Right ventricle myocardium superior (tissue), 1 donor: ENCODE measurements around the gene MLH3. TPM values are rescaled to one million over a fixed set of nuclear protein-coding genes. Genes with fewer than 3 reads are reported as not detected.
"Not testable (repeated sequence)": the region's sequence is repeated elsewhere in the genome, so short reads cannot be mapped to it uniquely, and the experiment has no call there.

Experiments used
- ATAC-seq: fragments of 200-7000 bp; cut with Tn5 transposase; one replicate; pipeline ENCODE4 v1.9.1; 2020; ENCODE audit warnings: mild to moderate bottlenecking; ENCODE audit not compliant: poor library complexity
- DNase-seq: peaks from one replicate; pipeline ENCODE4 v3.0.0-alpha.2; 2020
- intact Hi-C: fragments of 100-400 bp; cut with DNase I; formaldehyde crosslinking; loops from one replicate; pipeline ENCODE4 v1.11.2; 2022
- total RNA-seq: library from RNA; stranded (reverse); fragmentation: NEBNext Ultra II Directional; extraction: Animal tissue kit (Norgen Biotek cat#: 25700); gene quantifications from one replicate; pipeline ENCODE4 v1.2.1, GENCODE V29; 2021
- donor health status: DM: no; HTN: yes; CAD: no; lungs with severe emphysema.

Gene MLH3
- total RNA-seq, 1 donor from 2014 or later = 21.8 TPM

DNA sequence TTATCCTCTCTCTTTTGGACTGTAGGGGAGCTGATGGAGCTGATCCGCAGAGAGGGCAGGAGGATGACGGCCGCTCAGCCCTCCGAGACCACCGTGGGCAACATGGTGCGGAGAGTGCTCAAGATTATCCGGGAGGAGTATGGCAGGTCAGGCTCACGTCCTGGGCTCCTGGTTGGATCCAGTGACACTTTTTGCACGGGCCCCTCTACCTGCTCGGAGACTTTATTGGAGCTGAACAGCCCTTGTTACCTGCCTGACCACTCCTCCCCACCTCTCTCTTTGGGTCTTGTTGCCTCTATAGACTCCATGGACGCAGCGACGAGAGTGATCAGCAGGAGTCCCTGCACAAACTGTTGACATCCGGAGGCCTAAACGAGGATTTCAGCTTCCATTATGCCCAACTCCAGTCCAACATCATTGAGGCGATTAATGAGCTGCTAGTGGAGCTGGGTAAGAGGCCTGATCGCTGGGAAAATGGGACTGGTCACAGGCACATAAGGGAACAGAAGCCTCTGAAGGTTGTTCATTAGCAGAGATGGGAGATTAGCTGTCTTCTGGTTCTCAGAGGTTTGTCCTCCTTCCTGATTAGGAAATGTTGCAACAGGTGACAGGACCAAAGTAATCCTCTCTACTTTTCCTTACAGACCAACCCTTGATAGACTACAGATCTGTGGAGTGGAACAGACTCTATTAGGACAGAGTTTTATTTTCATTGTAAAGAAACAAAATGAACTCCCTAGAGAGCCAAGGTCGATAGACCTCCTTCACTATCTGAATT is 47.8 kb downstream of the MLH3 start:
- DNase-seq (no peak), ATAC-seq (no peak)
- intact Hi-C loops = loop anchor here (5.0 kb wide), 1 partner anchor 56 kb away; no protein-coding TSS in a partner anchor

DNA sequence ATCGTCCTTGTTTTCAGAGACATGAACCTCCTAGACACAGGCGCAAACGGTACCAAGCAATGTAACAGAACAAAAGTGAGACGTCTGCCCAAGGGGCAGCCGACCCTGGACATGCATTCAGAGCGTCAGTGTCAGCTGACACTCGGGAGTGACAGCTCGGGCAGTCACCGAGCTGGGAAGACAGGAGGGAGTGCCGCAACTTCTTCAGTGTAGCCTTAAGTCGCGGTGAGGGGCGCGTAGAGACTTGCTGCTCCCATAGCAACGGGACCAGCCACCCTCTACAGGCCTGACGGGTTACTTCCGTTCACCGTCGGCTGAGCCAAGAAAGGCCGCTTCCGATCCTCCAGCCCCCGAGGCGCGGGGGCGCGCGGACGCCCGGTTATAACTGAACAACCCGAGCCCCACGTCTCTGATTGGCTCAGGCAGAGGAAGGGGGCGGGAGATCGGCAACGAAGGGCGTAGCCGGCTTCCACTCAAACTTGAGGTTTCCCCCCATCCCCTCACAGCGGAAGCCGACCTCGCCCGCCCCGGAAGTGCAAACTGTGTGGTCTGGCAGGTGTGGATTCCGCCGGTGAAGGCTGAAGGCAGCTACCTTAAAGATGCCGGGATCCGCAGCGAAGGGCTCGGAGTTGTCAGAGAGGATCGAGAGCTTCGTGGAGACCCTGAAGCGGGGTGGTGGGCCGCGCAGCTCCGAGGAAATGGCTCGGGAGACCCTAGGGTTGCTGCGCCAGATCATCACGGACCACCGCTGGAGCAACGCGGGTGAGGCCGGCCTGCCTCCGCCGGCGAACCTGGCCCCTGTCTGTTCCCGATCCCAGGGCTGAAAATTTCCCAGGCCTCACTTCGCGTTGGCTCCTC is 48.6 kb downstream of the MLH3 start, which contains the start of gene EIF2B2:
Gene EIF2B2 (plus strand): TSS at position 530 of the 858 bp plus-strand sequence. CDS start 70 bp downstream, at position 600.
- DNase-seq (peak; percentile 99), ATAC-seq (peak; percentile 100)
- intact Hi-C loops = loop anchor here (5.0 kb wide), 1 partner anchor 55 kb away; no protein-coding TSS in a partner anchor

DNA sequence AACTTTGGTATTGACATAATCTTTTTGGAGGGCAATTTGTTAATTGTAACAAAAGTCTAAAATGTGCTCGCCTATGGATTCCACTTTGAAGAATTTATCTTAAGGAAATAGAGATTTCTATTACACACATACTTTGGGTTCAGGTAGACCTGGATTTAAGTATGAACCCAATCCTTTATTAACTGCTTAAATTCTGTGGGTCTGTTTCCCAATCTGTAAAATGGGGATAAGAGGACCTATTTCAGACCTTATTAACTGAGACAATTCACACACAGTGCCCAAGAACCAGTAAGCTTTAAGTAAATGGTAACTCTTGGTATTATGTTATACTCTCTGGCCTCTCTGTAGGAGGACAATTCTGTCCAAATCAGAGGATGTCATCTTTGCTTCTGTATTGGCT is 49.4 kb downstream of the MLH3 start:
- intact Hi-C loops = loop anchor here (5.0 kb wide), 1 partner anchor 55 kb away; no protein-coding TSS in a partner anchor
- DNase-seq = no peak
- no peak for ATAC-seq

DNA sequence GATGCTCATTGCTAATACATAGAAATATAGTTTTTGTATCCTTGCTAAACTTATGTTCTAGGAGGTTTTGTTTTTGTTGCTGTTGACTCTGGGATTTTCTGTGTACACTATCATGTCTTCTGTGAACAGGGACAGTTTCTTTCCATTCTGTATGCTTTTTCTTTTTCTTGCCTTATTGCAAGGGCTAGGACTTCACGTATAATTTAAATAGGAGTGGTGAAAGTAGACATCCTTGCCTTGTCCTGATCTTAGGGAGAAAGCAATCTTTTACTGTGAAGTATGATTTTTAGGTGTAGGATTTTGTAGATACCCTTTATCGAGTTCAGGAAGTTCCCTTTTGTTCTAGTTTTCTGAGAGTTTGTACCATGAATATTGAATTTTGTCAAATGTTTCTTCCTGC is 50.0 kb downstream of the MLH3 start:
- intact Hi-C loops = loop anchor here (5.0 kb wide), 1 partner anchor 54 kb away; no protein-coding TSS in a partner anchor
- DNase-seq = no peak
- no peak for ATAC-seq

DNA sequence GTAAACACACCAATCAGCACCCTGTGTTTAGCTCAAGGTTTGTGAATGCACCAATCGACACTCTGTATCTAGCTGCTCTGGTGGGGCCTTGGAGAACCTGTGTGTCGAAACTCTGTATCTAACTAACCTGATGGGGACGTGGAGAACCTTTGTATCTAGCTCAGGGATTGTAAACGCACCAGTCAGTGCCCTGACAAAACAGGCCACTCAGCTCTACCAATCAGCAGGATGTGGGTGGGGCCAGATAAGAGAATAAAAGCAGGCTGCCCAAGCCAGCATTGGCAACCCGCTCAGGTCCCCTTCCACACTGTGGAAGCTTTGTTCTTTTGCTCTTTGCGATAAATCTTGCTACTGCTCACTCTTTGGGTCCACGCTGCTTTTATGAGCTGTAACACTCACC is 55.5 kb downstream of the MLH3 start:
- ATAC-seq, DNase-seq, intact Hi-C loops: not testable (repeated sequence)

DNA sequence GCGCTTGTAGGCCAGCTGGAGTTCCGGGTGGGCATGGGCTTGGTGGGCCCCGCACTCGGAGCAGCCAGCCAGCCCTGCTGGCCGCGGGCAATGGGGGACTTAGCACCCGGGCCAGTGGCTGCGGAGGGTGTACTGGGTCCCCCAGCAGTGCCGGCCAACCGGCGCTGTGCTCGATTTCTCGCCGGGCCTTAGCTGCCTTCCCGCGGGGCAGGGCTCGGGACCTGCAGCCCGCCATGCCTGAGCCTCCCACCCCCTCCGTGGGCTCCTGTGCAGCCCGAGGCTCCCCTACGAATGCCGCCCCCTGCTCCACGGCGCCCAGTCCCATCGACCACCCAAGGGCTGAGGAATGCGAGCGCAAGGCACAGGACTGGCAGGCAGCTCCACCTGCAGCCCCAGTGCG is 57.1 kb downstream of the MLH3 start:
- DNase-seq, ATAC-seq, intact Hi-C loops: not testable (repeated sequence)

DNA sequence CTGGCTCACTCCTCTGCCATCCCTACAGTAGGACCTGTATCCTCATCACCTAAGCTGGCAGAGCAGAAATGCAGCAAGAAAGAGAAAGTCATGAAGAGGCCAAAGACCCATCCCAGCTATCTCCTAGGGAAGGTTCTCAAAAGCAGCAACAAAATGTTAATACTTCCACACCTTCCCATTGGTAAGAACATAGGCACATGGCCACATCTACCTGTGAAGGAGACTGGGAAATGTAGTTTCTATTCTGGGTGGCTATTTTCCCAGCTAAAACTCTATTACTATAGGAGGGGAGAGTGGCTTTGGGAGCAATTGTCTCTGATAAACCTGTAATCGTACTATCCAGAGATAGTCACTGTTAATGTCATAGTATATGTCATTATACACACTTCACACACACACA is 62.3 kb downstream of the MLH3 start:
- ATAC-seq (no peak), DNase-seq (no peak)
- intact Hi-C loops = no loop called here

DNA sequence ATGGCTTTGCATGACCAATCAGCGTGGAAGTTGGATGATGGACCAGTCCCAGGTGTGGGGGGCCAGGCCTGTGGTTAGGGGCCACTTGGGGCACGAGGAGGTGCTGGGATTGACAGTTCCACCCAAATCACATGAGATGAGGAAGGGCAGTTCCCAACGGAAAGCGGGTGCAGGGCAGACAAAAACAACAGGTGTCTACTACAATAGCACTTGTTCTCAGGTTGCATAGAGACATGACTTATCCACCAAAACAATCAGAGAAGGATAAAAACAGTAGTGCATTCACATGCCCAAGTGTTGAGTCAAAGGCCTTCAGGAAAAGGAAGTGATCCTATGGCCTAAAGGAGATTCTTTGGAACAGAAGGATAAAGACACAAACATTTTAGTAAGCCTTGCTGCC is 63.1 kb downstream of the MLH3 start:
- ATAC-seq (no peak), DNase-seq (no peak)
- intact Hi-C loops = no loop called here

DNA sequence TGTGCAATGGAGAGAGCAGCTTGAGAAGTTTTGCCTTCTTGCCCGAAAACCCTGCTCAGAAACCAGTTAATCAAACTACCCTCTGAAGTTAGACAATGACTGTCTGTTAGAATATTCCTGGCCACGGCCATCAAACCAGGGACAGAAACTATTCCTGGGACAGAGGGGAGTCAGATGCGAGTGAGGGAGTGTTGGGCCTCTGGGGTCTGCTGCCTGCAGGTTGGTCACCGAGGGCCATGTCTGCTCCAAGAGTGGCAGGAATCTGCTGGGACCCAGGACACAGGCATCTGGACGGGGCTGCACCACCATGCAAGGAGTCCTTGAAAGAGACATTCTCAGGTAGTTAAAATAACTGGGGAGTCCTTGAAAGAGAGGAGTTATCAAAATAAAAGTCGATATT is 65.5 kb downstream of the MLH3 start:
- no peak for DNase-seq
- intact Hi-C loops = no loop called here
- ATAC-seq = no peak

DNA sequence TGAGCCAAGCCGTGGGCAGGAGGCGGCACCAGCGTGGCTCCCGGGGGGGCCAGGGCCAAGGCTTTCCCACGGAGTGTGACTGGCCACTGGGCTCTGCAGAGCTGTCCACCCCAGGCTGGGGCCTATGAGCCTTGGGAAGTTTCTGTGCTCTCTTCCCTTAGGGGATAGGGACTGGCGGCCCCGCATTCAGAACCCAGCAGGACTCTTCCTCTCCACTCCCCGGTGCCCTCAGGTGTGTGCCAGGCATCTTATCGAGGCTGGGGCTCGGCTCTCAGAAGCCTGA is 66.3 kb downstream of the MLH3 start:
- peak; percentile 12 for ATAC-seq
- DNase-seq = no peak
- intact Hi-C loops = no loop called here

DNA sequence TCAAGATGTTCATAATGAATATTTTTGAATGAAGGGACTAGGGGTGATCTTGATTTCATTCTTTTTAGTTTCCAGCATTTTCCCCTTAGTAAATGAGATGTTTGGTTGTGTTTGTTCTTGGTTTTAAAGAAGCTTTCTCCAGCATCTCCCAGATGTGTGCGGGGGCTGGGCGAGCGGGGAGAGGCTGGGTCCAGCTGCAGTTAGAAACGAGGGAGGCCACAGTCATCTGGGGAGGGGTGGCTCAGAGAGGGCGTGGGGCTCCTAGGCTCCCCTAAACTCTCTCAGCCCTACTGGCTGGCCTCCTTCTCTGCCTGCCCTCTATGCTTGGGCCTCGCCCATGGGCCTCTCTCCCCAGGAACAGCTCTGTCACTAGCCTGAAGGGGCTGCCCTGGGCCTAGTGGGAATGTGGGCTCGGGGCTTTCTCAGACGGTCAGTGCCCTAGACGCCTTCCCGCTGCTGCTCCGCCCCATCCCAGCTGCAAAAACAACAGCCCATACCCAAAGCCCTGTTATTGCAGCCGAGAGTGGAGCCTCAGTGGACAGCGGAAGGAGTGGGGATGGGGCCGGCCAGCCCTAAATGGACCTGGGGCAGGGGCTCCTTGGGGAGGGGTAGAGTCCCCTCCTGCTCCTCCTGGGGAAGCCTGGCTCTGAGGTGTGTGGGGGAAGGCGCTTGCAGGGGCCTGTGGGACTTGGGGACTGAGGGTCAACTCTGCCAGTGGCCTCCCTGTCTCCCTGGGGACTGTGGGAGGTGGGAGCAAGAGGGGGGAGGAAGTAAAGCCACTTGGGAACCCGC is 66.8 kb downstream of the MLH3 start:
- intact Hi-C loops = no loop called here
- no peak for DNase-seq
- peak; percentile 39 for ATAC-seq

DNA sequence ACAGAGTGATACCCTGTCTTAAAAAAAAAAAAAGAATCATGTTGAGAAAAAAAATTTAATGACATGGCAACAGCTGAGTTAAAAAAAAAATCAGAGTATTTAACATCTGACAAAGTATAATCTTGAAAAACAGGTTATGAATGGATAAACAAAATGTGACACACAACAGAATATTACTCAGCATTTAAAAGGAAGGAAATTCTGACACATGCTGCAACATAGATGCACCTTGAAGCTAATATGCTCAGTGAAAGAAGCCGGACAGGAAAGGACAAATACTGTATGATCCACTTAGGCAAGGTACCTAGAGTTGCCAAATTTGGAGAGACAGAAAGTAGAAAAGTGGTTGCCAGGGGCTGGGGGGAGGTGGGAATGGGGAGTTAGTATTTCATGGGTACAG is 67.9 kb downstream of the MLH3 start:
- DNase-seq (no peak), ATAC-seq (no peak)
- intact Hi-C loops = no loop called here

DNA sequence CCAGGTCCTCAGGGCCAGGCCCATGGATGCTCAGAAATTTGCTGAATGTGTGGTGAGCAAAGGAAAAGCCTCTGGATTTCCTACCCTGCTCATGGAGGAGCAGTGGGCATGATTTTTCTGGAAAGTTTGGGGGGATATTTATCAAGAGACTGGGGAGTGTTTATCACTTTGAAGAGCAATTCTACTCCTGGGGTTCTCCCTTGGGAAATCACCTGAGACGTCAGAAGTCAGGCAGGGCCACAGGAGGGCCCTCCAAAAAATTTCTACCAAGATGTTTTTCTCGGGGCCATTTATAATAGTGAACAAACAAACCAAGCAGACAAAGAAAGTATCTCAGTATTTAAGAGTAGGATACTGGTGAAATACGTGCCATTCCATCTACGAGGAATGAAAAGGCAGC is 68.6 kb downstream of the MLH3 start:
- intact Hi-C loops = no loop called here
- no peak for DNase-seq
- no peak for ATAC-seq

DNA sequence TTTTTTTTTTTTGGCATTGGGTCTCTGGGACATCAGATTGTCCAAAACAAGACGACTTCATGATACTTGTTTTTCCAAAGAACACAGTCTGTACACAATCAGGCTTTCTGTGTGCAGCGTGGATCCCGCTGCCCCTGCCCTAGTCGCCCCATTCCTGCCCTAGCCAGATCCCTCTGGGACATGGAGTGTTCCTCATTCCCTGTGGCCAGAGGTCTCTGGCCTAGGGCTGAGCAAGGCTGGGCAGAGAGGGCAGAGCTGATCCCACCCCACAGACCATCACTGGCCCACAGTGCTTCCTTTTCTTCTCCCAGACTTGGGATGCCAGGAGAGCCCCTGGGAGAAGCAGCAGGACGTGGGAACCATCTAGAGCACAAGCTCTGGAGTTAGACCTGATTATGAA is 69.4 kb downstream of the MLH3 start:
- intact Hi-C loops = no loop called here
- ATAC-seq (no peak), DNase-seq (no peak)

DNA sequence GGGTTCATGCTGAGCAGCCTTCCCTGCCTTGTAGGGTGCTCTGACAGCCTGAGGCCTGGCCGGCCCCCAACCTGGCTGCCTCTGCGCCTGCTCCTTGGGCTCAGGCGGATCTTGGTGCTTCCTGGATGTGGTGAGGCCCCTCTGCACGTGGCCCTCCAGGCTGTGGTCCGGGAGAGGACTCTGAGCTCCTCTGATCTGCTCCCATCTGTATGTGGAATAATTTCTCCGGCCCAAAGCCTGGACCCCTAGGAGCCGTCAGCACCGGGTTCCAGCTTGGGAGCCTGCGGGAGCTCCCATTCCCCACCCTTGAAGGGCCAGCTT is 69.8 kb downstream of the MLH3 start:
- ATAC-seq (no peak), DNase-seq (no peak)
- intact Hi-C loops = no loop called here

DNA sequence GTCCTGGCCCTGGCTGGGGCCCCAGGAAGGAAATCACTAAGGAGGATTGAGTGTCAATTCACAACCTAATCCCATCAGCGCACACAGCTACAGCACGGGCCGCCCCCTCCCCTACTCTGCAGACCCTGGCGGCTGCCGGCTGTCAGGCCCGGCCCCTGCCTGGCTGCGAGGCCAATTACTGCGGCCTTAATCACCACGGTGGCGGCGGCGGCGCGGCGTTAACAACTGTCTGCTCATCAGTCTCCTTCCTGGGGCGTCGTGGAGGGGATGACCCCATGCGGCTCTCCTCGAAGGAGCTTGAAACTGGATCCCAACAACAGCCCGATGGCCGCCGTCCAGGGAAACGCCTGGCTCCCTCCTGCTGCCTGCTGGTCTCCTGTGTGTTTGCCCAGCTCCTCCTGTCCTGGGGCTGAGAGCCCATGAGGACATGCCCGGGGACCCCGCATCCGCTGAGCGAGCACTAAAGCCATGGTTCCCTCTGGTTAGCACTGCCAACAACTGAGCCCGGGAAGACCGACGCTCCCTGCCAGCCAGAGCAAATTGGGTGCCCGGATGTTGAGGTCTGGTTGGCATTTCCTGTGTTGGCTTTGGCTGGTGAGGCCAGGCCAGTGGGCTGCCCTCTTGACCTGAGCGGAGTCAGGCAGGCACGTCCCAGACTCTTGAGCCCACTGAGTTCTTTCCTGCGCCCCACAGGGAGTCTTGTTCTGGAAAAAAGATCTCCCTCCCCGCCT is 70.4 kb downstream of the MLH3 start:
- no peak for ATAC-seq
- DNase-seq = peak; percentile 65
- intact Hi-C loops = no loop called here

DNA sequence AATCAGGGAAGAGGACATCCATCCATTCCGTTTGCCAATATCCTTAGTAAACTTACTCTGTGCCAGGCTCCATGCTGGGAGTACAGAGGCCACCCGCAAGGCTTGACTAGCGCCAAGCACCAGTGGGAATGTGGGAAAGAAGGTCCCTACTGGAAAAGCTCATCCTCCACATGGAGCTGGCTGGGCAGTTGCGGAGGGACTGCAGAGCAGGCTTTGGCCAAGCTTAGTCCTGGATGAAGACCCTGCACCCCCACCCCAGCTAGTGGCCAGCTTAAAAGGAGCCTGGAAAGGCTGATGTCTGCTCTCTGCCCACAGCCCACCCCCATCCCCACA is 70.9 kb downstream of the MLH3 start:
- intact Hi-C loops = no loop called here

DNA sequence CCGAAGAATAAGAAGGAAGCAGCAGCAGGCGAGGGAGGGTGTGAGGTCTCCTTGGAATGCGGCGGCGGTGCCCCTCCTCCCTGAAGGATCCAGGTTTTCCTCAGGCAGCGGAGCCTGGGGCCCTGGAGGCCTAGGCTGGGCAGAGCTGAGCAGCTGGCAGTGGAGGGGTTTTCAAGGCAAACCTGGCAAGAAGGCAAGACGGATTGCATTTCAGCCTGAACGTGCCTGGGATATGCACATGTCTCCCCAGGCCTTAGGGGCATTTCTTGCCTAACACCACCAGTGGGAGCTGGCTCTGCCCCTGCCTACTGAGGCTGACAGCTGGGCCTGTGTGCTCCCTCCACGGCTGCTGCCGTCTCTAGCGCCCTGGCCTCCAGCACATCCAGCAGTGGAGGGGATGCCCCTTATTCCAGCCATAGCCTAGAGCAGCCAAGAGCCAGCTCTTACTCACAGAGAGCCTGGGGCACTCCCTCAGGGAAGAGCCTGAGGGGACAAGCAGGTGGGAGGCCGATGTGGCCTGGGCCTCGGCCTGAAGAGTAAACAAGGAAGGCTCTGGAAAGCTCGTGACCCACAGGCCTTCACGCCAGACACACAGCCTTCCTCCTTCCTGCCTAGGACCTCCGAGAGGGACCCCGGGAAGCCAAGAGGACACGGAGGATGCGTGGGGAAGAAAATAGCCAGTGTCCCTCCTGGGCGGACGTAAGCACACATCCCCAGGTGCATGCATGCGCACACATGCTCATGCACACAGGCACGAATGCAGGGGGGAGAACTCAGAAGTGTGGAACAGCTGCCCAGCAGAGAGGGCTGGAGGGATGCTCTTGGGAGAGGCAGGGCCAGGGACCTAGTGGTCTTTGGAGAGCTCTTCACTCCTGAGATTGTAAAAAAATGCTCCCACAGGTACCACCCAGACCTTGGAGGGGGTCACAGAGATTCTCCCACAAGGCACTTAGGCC is 71.5 kb downstream of the MLH3 start:
- intact Hi-C loops = no loop called here
- peak; percentile 69 for DNase-seq
- peak; percentile 5 for ATAC-seq

More for the DNA sequence above, 70.9 kb downstream of the MLH3 start:
- ATAC-seq (no peak), DNase-seq (no peak)
